ENCODE results near the gene HES3.

HES3 gene

DNA sequence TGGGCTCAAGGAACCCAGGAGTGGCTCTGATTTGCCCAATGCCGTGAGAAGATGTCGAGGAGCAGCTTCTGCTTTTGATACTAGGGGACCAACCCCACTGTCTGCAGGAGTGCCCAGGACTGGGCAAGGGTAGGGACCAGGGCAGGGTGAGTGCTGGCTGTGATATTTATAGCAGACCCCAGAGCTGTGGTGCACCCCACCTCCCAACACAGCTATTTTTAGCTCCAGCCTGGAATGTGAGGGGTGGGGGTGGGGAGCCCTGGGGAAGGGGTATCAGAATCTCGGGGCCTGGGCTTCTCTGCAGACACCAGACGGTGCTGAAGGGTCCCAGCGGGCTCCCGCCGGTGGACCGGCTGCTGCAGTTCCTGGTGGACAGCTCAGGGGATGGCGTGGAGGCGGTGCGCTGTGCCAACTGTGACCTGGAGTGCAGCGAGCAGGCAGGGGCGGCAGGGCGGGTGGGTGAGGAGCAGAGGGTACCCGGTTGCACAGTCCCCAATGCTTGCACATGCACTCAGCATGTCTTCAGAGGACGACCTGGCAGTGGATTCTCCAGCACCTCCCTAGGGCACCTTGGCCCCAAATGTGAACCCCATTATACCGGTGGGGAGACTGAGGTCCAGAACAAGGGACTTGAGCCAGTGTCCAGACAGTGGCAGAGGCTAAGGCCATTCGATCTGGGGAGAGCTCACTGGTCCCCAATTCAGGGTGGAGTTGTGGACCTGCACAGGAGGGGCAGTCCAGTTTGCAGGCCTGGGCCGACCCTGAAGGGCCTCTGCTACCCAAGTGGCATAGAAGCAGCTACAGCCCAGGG, 36.7 kb upstream of the HES3 start:
- H3K9ac ChIP-seq (ENCODE audit: low read depth in 1 of 2, low read length in 2 of 2), result no peak overlapping the region

DNA sequence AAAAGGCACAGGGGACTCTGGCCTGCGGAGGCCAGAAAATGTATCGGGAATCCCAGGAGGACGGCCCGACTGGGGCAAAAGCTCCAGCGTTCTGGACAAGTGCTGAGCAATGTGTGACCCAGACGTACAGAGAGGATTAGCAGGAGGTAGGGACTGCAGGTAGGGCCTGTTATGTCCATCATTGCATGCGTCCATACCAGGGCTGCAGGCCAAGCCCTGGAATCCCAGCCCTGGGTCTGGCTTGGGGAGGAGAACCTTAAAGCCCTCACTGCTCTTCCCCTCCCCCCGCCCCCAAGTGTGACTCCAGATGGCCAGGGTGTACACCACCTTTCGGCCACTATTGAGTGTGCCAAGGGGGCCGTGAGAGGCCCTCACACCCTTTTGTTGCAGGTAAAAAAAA, 36.1 kb upstream of the HES3 start:
- peaks cover 0 to 16% of the 10 kb centered on the region in 2 donors for H3K4me1 ChIP-seq (ENCODE audit: control insufficient read depth in 1 of 2, insufficient read depth in 2 of 2, low read length in 2 of 2)
- no peak overlapping the region for H3K27ac ChIP-seq (ENCODE audit: low read depth, low read length)
- H3K9ac ChIP-seq (ENCODE audit: low read depth in 1 of 2, low read length in 2 of 2), result no peak overlapping the region
- H3K36me3 ChIP-seq (ENCODE audit: control insufficient read depth in 1 of 2, insufficient read depth in 2 of 2, low read length in 2 of 2), result peaks cover 0 to 5% of the 10 kb centered on the region in 2 donors
- H3K4me3 ChIP-seq (ENCODE audit: low read depth in 1 of 2, low read length in 2 of 2), result no peak overlapping the region
- H3K27me3 ChIP-seq (ENCODE audit: control insufficient read depth in 1 of 2, insufficient read depth in 2 of 2, low read length in 2 of 2), result peaks cover 0 to 8% of the 10 kb centered on the region in 2 donors
- no peaks in the 10 kb centered on the region for H3K9me3 ChIP-seq (ENCODE audit: control insufficient read depth in 1 of 2, low read length in 2 of 2)

More for the DNA sequence above, 36.7 kb upstream of the HES3 start:
- Histone ChIP-seq H3K27ac (ENCODE audit: low read depth, low read length) (no peak overlapping the region), H3K4me3 (ENCODE audit: low read depth in 1 of 2, low read length in 2 of 2) (peak overlapping the region in 1 of 2 donors; percentile 80), H3K4me1 (ENCODE audit: control insufficient read depth in 1 of 2, insufficient read depth in 2 of 2, low read length in 2 of 2) (peaks cover 0 to 16% of the 10 kb centered on the region in 2 donors), H3K27me3 (ENCODE audit: control insufficient read depth in 1 of 2, insufficient read depth in 2 of 2, low read length in 2 of 2) (peaks cover 0 to 8% of the 10 kb centered on the region in 2 donors), H3K36me3 (ENCODE audit: control insufficient read depth in 1 of 2, insufficient read depth in 2 of 2, low read length in 2 of 2) (peaks cover 0 to 4% of the 10 kb centered on the region in 2 donors), H3K9me3 (ENCODE audit: control insufficient read depth in 1 of 2, low read length in 2 of 2) (no peaks in the 10 kb centered on the region)

DNA sequence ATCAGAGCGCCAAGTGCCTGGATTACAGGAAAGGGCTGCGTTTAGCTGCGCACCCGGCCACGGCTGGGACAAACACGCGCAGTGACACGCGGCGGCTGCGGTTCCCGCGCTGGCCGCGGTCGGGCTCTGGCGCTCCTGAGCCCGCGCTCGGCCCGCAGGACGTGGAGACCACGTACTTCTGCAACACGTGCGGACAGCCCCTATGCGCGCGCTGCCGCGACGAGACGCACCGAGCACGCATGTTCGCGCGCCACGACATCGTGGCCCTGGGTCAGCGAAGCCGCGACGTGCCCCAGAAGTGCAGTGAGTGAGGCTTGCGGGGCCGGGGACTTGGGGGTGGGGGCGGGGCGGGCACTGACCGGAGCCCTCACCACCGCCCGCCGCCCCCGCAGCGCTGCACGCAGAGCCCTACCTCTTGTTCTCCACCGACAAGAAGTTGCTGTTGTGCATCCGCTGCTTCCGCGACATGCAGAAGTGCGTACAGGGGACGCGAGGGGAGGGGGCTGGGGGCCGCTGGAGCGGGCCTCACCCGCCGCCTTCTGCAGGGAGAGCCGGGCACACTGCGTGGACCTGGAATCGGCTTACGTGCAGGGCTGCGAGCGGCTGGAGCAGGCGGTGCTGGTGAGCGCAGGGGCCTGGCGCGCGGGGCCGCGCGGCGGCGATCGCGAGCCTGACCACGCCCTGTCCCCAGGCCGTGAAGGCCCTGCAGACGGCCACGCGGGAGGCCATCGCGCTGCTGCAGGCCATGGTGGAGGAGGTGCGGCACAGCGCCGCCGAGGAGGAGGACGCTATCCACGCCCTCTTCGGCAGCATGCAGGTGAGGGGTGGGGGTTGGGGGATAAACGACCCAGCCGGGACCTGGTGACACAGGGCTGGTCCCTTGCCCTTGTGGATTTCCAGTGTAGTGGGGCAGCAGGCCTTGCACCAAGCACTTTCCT, 35.0 kb upstream of the HES3 start:
- Histone ChIP-seq H3K36me3 (ENCODE audit: control insufficient read depth in 1 of 2, insufficient read depth in 2 of 2, low read length in 2 of 2) (peaks cover 0 to 5% of the 10 kb centered on the region in 2 donors), H3K27ac (ENCODE audit: low read depth, low read length) (no peak overlapping the region), H3K9me3 (ENCODE audit: control insufficient read depth in 1 of 2, low read length in 2 of 2) (no peaks in the 10 kb centered on the region), H3K9ac (ENCODE audit: low read depth in 1 of 2, low read length in 2 of 2) (peak overlapping the region in 1 of 2 donors; percentile 38), H3K4me1 (ENCODE audit: control insufficient read depth in 1 of 2, insufficient read depth in 2 of 2, low read length in 2 of 2) (peaks cover 0 to 16% of the 10 kb centered on the region in 2 donors), H3K27me3 (ENCODE audit: control insufficient read depth in 1 of 2, insufficient read depth in 2 of 2, low read length in 2 of 2) (peaks cover 0 to 8% of the 10 kb centered on the region in 2 donors), H3K4me3 (ENCODE audit: low read depth in 1 of 2, low read length in 2 of 2) (peak overlapping the region; percentile 55 to 58)

DNA sequence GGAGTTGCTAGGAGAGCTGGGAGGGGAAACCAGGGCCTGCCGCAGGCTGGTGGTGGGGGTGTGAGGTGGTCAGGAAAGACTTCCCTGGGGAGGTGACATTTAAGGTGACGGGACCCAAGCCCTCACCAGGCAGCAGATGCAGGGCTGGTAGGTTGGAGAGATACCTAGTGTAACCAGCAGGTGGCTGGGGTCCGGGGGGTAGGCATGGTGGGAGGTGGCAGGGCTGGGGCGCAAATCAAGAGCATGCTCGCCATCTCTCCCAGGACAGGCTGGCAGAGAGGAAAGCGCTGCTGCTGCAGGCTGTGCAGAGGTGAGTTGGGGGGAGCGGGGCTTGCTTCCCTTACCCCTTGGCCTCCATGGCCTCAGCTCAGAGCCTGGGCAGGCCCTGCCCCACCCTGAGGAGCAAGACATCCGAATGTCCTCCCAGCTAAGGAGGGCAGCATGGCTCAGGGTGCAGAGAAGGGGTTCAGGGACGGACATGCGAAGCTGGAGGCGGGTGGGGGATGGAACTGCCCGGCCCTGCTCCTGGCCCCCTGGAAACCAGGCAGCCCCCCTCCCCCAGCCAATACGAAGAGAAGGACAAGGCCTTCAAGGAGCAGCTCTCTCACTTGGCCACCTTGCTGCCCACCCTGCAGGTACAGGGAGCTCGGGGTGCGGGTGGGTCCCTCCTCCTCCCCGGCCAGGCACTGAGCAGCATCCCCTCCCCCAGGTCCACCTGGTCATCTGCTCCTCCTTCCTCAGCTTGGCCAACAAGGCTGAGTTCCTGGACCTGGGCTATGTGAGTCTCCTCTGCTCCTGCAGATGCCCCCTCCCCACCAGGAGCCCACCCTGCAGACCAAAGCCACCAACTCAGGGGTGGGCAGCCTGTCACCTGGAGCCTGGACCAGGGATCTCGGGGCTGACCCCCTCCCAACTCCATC, 34.1 kb upstream of the HES3 start:
- Histone ChIP-seq H3K36me3 (ENCODE audit: control insufficient read depth in 1 of 2, insufficient read depth in 2 of 2, low read length in 2 of 2) (peaks cover 0 to 5% of the 10 kb centered on the region in 2 donors), H3K4me3 (ENCODE audit: low read depth in 1 of 2, low read length in 2 of 2) (peak overlapping the region; percentile 55 to 58), H3K9ac (ENCODE audit: low read depth in 1 of 2, low read length in 2 of 2) (no peak overlapping the region), H3K4me1 (ENCODE audit: control insufficient read depth in 1 of 2, insufficient read depth in 2 of 2, low read length in 2 of 2) (peaks cover 0 to 16% of the 10 kb centered on the region in 2 donors), H3K27ac (ENCODE audit: low read depth, low read length) (no peak overlapping the region), H3K9me3 (ENCODE audit: control insufficient read depth in 1 of 2, low read length in 2 of 2) (no peaks in the 10 kb centered on the region), H3K27me3 (ENCODE audit: control insufficient read depth in 1 of 2, insufficient read depth in 2 of 2, low read length in 2 of 2) (peaks cover 0 to 8% of the 10 kb centered on the region in 2 donors)

- Histone ChIP-seq H3K27me3 (ENCODE audit: control insufficient read depth in 1 of 2, insufficient read depth in 2 of 2, low read length in 2 of 2) (peaks cover 0 to 8% of the 10 kb centered on the region in 2 donors), H3K4me1 (ENCODE audit: control insufficient read depth in 1 of 2, insufficient read depth in 2 of 2, low read length in 2 of 2) (peaks cover 0 to 16% of the 10 kb centered on the region in 2 donors)
These were observed 33.2 kb upstream of the HES3 start for GRCh38 chr1:6210591-6211355.

GRCh38 chr1:6211731-6212130, 32.2 kb upstream of the HES3 start:
- H3K36me3 ChIP-seq (ENCODE audit: control insufficient read depth in 1 of 2, insufficient read depth in 2 of 2, low read length in 2 of 2), result peaks cover 0 to 5% of the 10 kb centered on the region in 2 donors
- H3K4me1 ChIP-seq (ENCODE audit: control insufficient read depth in 1 of 2, insufficient read depth in 2 of 2, low read length in 2 of 2), result peaks cover 0 to 15% of the 10 kb centered on the region in 2 donors
- no peak overlapping the region for H3K9ac ChIP-seq (ENCODE audit: low read depth in 1 of 2, low read length in 2 of 2)
- H3K27me3 ChIP-seq (ENCODE audit: control insufficient read depth in 1 of 2, insufficient read depth in 2 of 2, low read length in 2 of 2), result peaks cover 0 to 4% of the 10 kb centered on the region in 2 donors
- H3K9me3 ChIP-seq (ENCODE audit: control insufficient read depth in 1 of 2, low read length in 2 of 2), result no peaks in the 10 kb centered on the region
- H3K4me3 ChIP-seq (ENCODE audit: low read depth in 1 of 2, low read length in 2 of 2), result no peak overlapping the region
- H3K27ac ChIP-seq (ENCODE audit: low read depth, low read length), result no peak overlapping the region

More at GRCh38 chr1:6210591-6211355, 33.2 kb upstream of the HES3 start:
- no peak overlapping the region for H3K4me3 ChIP-seq (ENCODE audit: low read depth in 1 of 2, low read length in 2 of 2)
- peaks cover 0 to 5% of the 10 kb centered on the region in 2 donors for H3K36me3 ChIP-seq (ENCODE audit: control insufficient read depth in 1 of 2, insufficient read depth in 2 of 2, low read length in 2 of 2)
- no peak overlapping the region for H3K9ac ChIP-seq (ENCODE audit: low read depth in 1 of 2, low read length in 2 of 2)
- H3K27ac ChIP-seq (ENCODE audit: low read depth, low read length), result no peak overlapping the region
- no peaks in the 10 kb centered on the region for H3K9me3 ChIP-seq (ENCODE audit: control insufficient read depth in 1 of 2, low read length in 2 of 2)

GRCh38 chr1:6212193-6212959, 31.6 kb upstream of the HES3 start:
- Histone ChIP-seq H3K4me3 (ENCODE audit: low read depth in 1 of 2, low read length in 2 of 2) (no peak overlapping the region), H3K36me3 (ENCODE audit: control insufficient read depth in 1 of 2, insufficient read depth in 2 of 2, low read length in 2 of 2) (peaks cover 0 to 5% of the 10 kb centered on the region in 2 donors), H3K9ac (ENCODE audit: low read depth in 1 of 2, low read length in 2 of 2) (no peak overlapping the region), H3K9me3 (ENCODE audit: control insufficient read depth in 1 of 2, low read length in 2 of 2) (no peaks in the 10 kb centered on the region), H3K4me1 (ENCODE audit: control insufficient read depth in 1 of 2, insufficient read depth in 2 of 2, low read length in 2 of 2) (peaks cover 0 to 11% of the 10 kb centered on the region in 2 donors), H3K27ac (ENCODE audit: low read depth, low read length) (no peak overlapping the region), H3K27me3 (ENCODE audit: control insufficient read depth in 1 of 2, insufficient read depth in 2 of 2, low read length in 2 of 2) (no peaks in the 10 kb centered on the region)

DNA sequence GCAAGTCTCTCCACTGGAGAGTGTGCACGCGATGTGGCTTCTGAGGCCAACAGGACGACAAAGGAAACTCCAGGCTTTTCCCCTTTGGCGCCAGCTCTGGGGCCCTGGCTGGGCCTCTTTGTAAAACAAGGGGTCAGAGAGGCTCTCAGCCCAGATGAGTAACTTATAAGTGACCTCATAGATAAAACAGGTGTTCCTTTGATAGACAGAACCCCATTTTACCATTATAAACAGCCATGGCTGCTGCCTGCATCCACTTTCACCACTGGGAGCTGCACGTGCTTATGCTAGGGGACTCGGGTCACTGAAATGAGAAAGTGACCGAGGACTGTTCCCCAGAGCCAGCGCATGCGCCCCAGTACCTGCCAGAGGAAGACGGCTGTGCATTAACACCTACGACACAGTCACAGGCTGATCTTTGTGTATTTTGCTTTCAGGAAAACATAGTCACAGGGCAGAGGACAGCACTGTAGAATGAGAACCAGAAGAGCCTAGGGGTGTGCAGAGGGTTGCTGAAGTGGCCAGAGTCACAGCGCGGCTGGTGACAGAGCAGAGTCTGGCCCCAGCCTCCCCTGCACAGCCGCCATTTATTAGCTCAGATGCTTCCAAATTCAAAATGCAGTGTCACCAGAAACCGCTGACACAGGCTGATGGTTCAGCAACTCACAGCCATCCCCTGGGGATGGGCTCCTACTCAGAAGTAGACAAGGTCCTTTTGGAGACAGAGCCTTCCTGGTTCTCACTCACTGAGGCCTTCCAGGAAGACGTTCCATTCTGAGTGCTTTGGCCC, 25.4 kb upstream of the HES3 start:
- no peaks in the 10 kb centered on the region for H3K9me3 ChIP-seq (ENCODE audit: control insufficient read depth in 1 of 2, low read length in 2 of 2)

More for the DNA sequence above, 25.4 kb upstream of the HES3 start:
- peaks cover 1 to 27% of the 10 kb centered on the region in 2 donors for H3K36me3 ChIP-seq (ENCODE audit: control insufficient read depth in 1 of 2, insufficient read depth in 2 of 2, low read length in 2 of 2)
- no peak overlapping the region for H3K27ac ChIP-seq (ENCODE audit: low read depth, low read length)
- no peak overlapping the region for H3K4me3 ChIP-seq (ENCODE audit: low read depth in 1 of 2, low read length in 2 of 2)
- no peaks in the 10 kb centered on the region for H3K4me1 ChIP-seq (ENCODE audit: control insufficient read depth in 1 of 2, insufficient read depth in 2 of 2, low read length in 2 of 2)
- no peak overlapping the region for H3K9ac ChIP-seq (ENCODE audit: low read depth in 1 of 2, low read length in 2 of 2)
- H3K27me3 ChIP-seq (ENCODE audit: control insufficient read depth in 1 of 2, insufficient read depth in 2 of 2, low read length in 2 of 2), result no peaks in the 10 kb centered on the region

All from duodenal mucosa (tissue), 2 donors.